ENCODE measurements around the gene KRT4. TPM values are rescaled to one million over a fixed set of nuclear protein-coding genes. Genes with fewer than 3 reads are reported as not detected.
A peak's percentile ranks its signal among the peaks of the same experiment; 100 is the strongest.

KRT4 gene
- total and polyA plus RNA-seq, 10 donors: 0.37 to 3.4 (median 0.97) TPM; not detected in 6

GRCh38 chr12:52823761-52824450 lies 10.0 kb upstream of the KRT4 start:
- no peak for TF ChIP-seq CTCF (IDR thresholded peaks at IDR 0.05 in 8 of 11, conservative IDR thresholded peaks at IDR 0.05 in 3 of 11)
- no peak overlapping the region for H3K27ac ChIP-seq
- no peaks in the 10 kb centered on the region for H3K36me3 ChIP-seq
- no peaks in the 10 kb centered on the region for H3K9me3 ChIP-seq
- WGBS, 5 donors: 79 to 95% (median 89%) methylated on average over 14 to 15 of the region's 15 CpGs
- intact Hi-C loops (cut with DNase I; ENCODE audit: low total_unique reads): no loop called here
- peak; percentile 41 for DNase-seq
- no peak overlapping the region for H3K4me3 ChIP-seq
- peaks cover 0 to 11% (median 0%) of the 10 kb centered on the region in 7 donors for H3K27me3 ChIP-seq (replicated peaks in 1 of 7)
- H3K4me1 ChIP-seq: peaks cover 0 to 11% (median 1%) of the 10 kb centered on the region in 6 donors

- Histone ChIP-seq H3K9me3 (no peaks in the 10 kb centered on the region), H3K4me1 (peaks cover 0 to 11% (median 1%) of the 10 kb centered on the region in 6 donors), H3K27ac (no peak overlapping the region), H3K36me3 (no peaks in the 10 kb centered on the region), H3K4me3 (no peak overlapping the region), H3K27me3 (replicated peaks in 1 of 7) (peaks cover 0 to 11% (median 0%) of the 10 kb centered on the region in 7 donors)
- no peak for TF ChIP-seq POLR2A (IDR thresholded peaks at IDR 0.05)
- no peak for TF ChIP-seq CTCF (IDR thresholded peaks at IDR 0.05 in 8 of 11, conservative IDR thresholded peaks at IDR 0.05 in 3 of 11)
- DNase-seq: no peak
- WGBS, 5 donors: 68 to 76% (median 70%) methylated on average over 16 of the region's 16 CpGs
- intact Hi-C loops (cut with DNase I; ENCODE audit: low total_unique reads): no loop called here
These were observed 9.0 kb upstream of the KRT4 start for GRCh38 chr12:52822771-52823510.

- peak; percentile 28 for DNase-seq
- no peak overlapping the region for H3K27ac ChIP-seq
- peaks cover 0 to 11% (median 1%) of the 10 kb centered on the region in 6 donors for H3K4me1 ChIP-seq
- WGBS, 5 donors: 78 to 90% (median 83%) methylated on average over 9 to 10 of the region's 10 CpGs
- TF ChIP-seq CTCF (IDR thresholded peaks at IDR 0.05 in 8 of 11, conservative IDR thresholded peaks at IDR 0.05 in 3 of 11): no peak
- TF ChIP-seq POLR2AphosphoS5 (IDR thresholded peaks at IDR 0.05): no peak
- TF ChIP-seq POLR2A (IDR thresholded peaks at IDR 0.05): no peak
- no peak overlapping the region for H3K4me3 ChIP-seq
- H3K27me3 ChIP-seq (replicated peaks in 1 of 7): peaks cover 0 to 12% (median 0%) of the 10 kb centered on the region in 7 donors
- intact Hi-C loops (cut with DNase I; ENCODE audit: low total_unique reads): no loop called here
- H3K9me3 ChIP-seq: no peaks in the 10 kb centered on the region
- no peaks in the 10 kb centered on the region for H3K36me3 ChIP-seq
These were observed 8.1 kb upstream of the KRT4 start for GRCh38 chr12:52821826-52822660.
